HG03342 (cell line): ENCODE measurements around the gene BAIAP2.

Source experiments
- ATAC-seq: cut with Tn5 transposase; IDR thresholded peaks from one replicate; pipeline ENCODE4 v1.9.1; 2021; ENCODE audit warnings: mild to moderate bottlenecking, moderate library complexity; ENCODE audit not compliant: unreplicated experiment

The BAIAP2 gene

GRCh38 chr17:81121841-81122733 is 87.1 kb downstream of the BAIAP2 start:
- no peak for ATAC-seq

DNA sequence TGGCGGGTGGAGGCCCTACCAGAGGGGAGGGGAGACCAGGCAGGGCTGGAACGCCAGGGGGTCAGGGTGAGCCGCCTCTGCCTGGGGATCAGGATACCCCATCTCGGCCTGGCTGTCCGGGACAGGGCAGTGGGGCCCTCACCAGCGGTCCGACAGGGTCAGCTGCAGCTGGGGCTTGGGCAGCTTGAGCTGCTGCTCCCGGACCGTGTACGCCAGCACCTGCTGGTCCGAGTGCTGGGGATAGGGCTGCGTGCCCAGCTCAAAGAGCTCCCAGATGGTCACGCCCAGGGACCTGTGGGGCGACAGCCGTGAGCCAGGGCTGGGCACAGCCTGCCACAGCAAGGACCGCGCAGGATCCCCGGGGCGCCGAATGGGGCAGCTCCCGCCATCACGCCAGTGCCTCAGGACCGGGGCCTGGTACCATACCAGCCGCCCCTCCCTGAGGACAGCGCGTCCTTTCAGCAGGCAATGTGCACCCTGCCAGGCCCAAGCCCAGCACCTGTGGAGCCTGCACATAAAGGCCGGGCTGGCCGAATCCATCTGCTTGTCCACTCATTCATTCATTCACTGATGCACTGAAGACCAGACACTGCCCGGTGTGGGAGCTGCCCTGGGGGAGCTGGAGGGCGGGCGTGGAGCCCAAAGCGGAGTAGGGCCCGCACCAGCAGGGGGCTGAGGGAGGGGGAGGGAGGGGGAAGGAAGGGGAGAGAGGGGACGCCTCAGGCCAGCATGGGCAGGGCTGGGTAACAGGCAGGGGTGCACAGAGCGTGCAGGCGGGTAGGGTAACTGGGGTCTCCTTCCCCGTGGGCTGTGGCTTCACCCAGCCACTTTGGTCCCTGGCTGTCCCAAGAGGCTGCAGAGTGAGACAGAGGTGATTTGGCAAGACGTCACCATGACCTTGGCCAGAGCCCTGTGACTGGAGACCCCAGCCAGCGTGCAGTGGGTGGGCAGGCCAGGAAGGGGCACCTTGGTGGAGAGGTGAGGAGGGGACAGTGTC is 88.4 kb downstream of the BAIAP2 start:
- no peak for ATAC-seq

GRCh38 chr17:81124377-81124776 is 89.4 kb downstream of the BAIAP2 start:
- ATAC-seq: no peak

GRCh38 chr17:81125573-81126081 is 90.7 kb downstream of the BAIAP2 start:
- ATAC-seq: no peak

DNA sequence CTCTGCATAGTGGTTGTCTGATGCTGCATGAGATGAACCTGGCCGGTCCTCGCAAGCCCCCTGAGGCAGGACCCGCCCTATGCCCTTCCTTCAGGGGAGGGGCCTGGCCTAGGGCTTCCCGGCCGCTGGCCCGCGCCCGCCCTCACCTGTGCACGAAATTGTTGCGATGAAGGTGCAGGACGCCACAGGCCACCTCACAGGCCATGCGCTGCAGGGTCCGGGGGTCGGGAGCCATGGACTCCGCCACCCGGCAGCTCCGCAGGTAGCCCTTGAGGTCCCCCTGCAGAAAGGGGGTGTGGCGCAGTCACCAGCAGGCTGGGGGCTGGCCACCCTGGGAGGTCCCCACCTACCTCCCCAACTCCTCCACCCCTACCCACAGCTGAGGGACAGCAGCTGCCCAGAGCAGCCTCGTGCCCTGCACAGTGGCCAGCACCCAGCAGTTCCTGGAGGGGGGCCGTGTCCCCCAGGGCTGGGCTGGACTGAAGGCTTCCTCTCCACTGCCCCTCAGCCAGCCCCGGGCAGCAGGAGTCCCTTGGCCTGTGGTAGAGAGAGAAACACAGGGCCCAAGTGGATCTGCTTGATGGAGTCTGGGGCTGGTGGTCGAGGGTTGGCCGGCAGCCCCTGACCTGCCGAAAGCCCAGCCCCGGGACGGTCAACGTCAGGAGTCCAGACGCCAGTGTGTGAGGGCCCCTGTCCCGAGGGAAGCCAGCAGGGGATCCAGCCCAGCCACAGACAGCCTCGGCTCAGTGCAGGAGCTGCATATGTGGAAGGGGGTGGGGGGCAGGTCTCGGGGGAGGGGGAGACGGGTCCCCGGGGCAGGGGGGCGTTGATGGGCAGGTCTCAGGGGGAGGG is 91.6 kb downstream of the BAIAP2 start:
- no peak for ATAC-seq

- no peak for ATAC-seq
These were observed 92.1 kb downstream of the BAIAP2 start for GRCh38 chr17:81127133-81127455.

- ATAC-seq: no peak
These were observed 92.7 kb downstream of the BAIAP2 start for GRCh38 chr17:81127526-81128177.

DNA sequence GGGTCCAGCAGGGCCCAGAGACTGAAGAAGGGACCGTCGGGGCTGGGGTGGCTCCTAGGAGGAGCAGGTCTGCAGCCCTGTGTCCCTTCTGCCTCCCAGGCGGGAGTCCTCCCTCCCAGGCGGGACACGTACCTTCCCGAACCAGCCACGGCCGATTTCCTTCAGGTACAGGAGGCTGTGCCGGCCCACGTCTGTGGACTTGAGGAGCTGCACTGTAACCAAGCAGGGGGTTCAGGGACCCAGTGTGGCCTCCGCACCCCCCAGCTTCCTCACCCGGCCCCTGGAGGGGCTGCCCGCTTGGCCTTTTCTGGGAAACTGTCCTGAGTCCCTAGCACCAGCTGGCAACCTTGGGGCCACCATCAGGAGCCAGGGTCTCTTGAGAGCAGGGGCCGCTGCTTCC is 93.4 kb downstream of the BAIAP2 start:
- ATAC-seq: no peak

- no peak for ATAC-seq
These were observed 93.8 kb downstream of the BAIAP2 start for GRCh38 chr17:81128774-81129173.

DNA sequence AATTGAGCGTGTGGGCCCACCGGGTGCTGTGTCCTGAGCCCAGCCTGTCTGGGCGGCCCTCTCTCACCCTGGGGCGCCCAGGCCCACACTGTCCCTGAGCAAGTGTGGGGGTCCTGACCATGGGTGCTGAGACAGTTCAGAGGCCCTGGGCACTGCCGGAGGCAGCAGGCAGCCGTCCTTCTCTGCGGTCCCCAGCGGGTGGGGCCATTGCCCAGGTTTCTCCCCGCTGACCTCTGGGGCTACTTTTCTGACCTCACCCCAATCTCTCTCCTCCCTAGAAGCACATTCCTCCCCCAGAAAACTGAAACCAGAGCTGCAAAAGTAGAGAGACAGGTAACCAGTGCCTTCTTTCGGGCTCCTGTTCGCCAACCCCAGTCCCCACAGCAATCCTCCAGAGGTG is 94.3 kb downstream of the BAIAP2 start:
- no peak for ATAC-seq

- ATAC-seq: no peak
These were observed 94.9 kb downstream of the BAIAP2 start for GRCh38 chr17:81129711-81130367.

GRCh38 chr17:81130385-81131361 is 95.7 kb downstream of the BAIAP2 start:
- no peak for ATAC-seq

DNA sequence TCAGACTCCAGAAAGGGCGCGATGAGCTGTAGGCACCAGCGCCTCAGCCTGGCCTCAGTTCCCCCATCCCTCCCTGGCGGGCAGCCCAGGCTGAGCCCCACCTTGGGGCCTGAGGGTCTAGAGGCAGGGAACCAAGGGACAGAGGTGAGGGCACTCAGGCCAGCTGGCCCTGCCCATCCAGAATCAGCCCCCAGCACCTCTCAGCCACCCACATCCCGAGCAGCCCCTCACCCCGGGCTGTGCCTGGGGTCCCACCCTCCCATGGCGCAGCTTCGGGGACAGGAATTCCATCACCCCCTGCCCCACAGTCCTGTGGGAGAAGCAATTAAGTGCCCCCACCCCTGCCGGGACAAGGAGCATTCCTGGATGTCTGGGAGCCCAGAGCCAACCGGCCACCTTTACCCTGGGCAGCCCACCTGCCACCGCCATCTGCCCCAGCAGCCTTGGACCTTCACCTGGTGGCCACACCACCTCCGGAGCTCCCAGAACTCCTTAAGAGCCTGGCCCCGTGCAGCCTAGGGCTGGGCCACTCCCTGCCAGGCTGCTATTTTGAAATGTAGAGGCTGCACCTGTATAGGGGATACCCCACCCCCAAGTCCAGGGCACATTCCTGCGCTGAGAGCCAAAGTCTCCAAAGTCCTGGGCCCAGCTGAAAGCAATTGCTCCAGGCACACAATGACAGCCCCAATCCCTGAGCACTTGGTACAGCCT is 96.7 kb downstream of the BAIAP2 start:
- ATAC-seq: no peak

DNA sequence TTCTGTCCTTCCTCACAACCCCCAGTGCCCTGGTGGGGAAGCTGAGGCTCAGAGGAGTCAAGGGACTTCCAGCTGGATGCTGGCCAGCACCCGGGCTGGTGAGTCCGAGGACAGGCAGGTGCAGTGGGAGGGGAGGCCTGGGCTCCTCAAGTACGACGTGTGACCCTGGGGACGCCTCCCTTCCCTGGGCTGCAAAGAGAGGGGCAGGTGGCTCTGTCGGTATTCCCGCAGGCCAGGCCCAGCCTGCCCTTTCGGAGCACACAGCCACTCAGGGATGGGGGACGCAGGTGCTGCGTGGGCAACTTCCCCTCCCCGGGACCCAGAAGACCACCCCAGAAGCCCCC is 97.2 kb downstream of the BAIAP2 start:
- ATAC-seq: no peak

DNA sequence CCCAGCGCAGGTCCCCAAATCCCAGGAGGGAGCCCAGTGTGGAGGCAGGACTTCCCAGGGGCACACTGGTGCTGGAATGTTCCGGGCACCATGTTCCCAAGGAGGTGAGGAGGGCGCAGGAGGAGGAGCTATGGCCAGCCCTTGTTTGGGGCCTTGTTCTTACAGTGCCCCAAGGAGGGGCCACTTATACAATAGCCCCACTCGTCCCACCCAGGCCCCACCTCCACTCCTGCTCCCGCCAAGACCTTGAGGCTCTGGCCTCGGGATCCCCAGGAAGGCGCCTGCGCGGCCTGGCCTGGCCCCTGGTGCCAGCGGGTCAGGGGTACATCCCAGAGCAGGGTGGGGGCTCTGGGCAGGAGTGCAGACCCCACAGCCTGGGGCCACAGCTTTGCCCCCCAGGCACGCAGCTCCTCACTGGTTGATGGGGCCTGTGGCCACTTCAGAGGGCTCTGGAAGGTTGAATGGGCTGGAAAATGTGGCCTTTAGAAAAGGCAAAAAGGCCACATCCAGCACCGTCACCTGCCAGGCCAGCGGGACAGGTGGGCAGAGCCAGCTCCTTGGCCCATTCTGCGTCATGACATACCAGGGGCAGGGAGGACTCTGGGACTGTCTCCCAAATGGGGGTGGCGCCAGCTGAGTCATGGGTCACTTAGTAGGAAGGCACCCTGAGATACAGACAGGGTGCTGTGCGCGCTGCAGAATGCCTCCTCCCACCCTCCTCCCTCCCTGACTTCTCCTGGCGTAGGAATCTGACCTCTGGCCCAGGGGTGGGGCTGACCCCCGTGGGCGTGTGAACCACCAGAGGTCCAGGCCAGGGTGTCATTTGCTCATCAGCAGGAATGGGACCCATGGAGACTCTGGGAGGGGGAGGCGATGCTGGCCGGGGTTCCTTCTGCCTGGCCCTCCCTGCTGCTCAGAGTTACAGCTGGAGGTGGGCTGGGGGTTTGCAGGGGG is 98.1 kb downstream of the BAIAP2 start:
- no peak for ATAC-seq

GRCh38 chr17:81134064-81134781 is 99.3 kb downstream of the BAIAP2 start:
- no peak for ATAC-seq
